Effector CD4-positive, alpha-beta T cell (primary cell): ENCODE measurements around the gene MEX3D.

Source experiments
- DNase-seq: peaks from one replicate; pipeline ENCODE4 v3.0.0-alpha.2; 2020
- total RNA-seq: gene quantifications from one replicate; lab custom pipeline; 2026; lab: John Stamatoyannopoulos, UW

MEX3D gene
- 3.0 reads per million, percentile 10 among the genes with 10 or more reads in this experiment for total RNA-seq

DNA sequence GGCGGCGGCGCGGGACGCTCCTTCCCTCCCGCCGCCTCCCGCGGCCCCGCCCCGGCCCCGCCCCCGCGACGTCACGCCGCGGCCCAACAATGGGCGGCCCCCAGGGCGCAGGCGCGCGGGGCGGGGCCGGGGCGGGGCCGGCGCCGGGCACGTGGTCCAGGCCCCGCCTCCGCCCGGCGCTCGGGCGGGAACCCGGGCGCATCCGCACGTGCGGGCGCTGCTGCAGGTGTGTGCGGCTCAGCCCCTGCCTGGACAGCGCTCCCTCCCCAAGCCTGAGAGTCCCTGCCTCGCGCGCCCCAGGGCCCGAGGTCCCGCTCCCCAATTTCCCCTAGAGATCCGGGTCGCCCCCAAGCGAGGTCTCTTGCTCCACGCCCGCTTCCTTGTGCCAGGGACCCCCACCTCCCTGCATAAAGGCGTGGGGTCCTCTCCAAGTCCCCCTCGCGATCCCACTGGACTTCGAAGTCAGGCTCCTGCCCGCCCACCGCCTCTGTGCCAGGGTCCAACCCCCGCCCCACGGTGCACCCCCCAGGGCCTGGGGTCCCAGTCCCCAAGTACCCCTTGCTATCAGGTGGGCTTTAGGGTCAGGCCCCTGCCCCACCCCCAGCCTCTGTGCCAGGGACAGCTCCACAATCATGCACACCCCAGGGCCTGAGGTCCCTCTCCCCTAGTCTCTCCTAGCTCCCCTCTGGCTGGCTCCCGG is at the start of gene MEX3D:
MEX3D (minus strand) TSS at position 6 of the 700 bp plus-strand sequence. CDS start 267 bp downstream, outside the sequence.
- peak; percentile 74 for DNase-seq

DNA sequence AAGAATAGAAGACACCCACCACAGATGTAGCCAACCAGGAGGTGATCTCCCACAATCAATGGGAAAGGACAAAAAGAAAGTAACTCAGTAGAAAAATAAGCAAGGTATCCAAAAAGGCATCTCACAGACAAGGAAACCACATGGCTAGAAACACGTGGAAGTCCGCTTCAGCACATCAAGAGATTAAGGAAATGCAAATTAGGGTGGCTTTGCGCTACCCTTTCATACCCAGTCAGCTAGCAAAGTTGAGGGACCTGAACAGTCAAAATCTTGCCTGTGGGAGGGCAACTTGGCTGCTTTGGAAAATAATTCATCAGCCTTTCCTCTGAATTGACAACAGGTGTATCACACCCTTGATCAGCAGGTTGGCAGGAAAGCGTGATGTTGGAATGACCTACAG is 48.8 kb upstream of the MEX3D start:
- DNase-seq = no peak

GRCh38 chr19:1616396-1616795 is 48.3 kb upstream of the MEX3D start:
- no peak for DNase-seq

DNA sequence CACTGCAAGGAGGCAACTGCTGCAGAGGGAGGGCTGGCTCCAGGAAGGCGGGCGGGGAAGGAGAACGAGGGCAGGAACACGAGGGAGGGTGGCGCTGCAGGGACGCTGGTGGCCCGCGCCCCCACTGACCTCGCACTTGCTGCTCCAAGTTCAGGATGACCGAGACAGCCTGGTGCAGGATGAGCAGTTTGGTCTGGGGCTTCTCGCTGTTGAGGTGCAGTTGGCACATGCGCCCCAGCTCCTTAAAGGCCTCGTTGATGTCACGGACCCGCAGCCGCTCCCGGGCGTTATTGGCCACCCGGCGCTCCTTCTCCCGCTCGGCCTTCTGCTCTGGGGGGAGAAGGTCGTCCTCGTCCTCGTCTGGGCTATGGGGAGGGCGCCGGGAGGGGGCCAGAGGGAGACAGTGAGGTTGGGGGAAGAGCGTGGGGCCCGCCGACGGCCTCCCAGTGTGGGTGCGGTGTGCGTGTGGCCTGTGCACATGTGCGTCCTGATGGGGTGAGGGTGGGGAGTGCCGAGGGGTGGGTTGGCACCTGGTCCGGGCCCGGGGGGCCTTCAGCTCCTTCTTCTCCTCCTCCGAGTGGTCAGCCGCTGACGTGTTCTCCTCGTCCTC is 47.1 kb upstream of the MEX3D start:
- no peak for DNase-seq

DNA sequence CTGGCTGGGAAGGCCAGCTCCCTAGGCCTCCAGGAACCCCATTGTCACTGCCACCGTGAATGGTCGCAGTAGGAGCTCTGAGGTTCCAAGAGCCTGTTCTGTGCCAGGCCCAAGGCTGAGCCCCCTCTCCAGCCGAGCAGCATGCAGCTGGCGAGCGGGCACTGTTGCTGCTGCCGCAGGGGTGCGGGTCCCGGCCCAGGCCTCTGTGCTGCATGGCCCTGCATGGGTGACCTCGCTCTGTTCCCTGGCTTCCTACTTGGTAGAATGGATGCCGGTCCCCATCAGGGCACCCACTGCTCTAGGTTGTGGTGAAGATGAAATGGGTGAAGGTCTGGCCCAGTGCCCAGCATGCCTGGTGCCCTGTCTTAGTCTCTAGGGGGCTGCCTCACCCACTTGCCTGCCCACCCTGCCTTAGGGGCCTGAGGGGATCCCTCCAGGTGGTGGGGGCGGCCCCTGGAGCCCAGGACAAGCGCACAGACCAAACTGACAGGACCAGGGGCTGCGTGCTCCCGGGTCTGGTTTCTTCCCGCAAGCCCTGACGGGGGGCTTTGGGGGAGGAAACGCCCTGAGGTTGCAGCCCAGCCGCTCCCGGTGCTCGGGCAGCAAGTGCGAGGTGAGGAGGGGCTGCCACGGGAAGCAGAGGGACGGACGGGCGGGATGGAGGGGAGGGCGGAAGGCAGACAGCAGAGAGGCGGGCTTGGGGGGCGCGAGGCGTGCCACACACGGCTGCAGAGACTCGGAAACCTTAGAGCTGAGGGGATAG is 45.9 kb upstream of the MEX3D start:
- no peak for DNase-seq

DNA sequence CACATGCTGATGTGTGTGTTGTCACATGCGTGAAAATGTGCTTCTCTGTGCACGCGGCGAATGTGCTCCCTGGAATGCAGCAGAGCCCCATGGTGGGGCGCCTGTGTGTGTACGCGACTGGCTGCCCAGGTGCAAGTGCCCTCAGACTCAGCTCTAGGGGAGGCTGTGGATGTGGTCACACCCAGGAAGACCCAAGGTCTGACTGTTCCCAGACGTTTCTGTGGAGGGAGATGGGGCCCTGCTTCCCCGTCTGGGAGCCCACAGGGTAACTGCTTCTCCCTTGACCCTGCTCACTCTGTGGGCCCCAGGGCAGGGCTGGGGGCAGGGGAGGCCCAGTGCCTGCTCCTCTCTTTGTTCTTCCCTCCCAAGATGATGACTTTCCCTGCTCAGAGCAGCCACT is 45.0 kb upstream of the MEX3D start:
- DNase-seq = no peak

DNA sequence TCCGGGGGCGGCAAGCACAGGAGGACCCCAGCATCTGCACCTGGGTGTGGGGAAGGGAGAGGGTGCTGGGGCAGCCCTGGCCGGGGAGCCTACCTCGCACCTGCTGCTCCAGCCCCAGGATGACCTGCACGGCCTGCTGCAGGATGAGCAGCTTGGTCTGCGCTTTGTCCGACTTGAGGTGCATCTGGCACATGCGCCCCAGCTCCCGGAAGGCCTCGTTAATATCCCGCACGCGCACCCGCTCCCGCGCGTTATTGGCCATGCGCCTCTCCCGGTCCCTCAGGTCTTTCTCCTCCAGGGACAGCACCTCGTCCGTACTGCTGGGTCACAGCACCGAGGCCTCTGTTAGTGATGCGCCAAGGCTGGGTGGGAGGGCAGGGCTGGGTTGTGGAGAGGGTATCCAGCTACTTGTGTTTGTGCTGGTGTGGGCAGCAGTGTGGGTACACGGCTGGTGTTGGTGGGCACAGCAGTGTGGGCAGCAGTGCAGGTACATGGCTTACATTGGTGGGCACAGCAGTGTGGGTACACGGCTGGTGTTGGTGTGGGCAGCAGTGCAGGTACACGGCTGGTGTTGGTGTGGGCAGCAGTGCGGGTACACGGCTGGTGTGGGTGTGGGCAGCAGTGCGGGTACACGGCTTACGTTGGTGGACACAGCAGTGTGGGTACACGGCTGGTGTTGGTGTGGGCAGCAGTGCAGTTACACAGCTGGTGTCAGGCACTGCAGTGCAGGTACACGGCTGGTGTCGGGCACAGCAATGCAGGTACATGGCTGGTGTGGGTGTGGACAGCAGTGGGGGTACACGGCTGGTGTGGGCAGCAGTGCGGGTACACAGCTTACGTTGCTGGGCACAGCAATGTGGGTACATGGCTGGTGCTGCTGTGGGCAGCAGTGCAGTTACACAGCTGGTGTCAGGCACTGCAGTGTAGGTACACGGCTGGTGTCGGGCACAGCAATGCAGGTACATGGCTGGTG is 44.3 kb upstream of the MEX3D start:
- no peak for DNase-seq

- no peak for DNase-seq
Observed at GRCh38 chr19:1611353-1611752, 43.2 kb upstream of the MEX3D start.

- DNase-seq = no peak
Observed at GRCh38 chr19:1610579-1610978, 42.5 kb upstream of the MEX3D start.

DNA sequence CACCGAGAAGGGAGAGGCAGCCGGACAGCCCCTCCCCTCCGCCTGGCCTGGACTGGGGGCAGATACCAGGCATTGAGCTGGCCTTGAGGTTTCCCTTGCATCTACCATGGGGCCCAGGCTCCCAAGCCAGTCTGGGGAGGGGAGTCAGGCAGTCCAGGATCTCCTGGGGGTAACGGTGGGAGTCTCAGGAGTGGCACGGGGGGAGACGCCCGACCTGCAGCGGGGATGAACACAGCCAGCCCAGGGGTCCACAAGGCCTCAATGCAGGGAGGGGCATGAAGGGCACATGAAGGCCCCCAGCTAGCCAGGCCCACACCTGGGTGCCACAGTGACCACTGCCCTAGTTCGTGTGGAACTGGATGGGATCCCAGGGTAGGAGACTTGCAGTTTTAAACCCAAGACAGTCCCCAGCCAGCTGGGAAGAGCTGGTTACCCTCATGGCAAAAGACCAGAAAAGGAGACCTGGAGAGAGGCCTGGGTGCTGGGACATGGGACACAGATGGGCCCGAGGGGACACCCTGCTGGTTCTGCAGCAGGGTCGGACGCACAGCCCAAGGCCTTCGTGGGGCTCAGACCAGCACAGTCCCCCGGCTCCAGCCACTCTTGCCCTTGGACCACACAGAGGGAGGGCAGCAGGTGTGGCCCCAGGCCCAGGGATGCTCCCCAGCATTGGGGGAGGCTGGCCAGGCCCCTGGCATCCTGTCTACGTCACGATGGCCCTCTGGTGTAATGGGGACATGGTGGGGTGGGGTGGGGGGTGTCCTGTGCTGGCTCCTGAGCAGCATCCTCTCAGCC is 41.8 kb upstream of the MEX3D start:
- DNase-seq = no peak

DNA sequence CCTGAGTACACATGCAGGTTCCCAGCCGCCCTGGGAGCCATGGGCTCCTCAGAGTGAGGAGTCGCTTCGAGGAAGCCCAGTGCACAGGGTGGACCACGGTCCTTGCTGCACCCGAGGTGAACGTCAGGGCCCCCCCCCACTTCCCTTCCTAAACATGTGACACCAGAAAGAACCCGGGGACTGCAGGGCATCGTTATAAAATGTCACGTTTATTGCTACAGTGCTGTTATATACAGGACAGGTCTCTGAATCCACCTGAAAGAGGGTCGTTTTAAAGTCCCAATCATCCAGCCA is 40.9 kb upstream of the MEX3D start:
- DNase-seq = no peak

GRCh38 chr19:1608359-1609102 is 40.4 kb upstream of the MEX3D start:
- DNase-seq = no peak

- no peak for DNase-seq
Observed at GRCh38 chr19:1606138-1606651, 38.1 kb upstream of the MEX3D start.

GRCh38 chr19:1605236-1606137 is 37.4 kb upstream of the MEX3D start, which contains the start of gene UQCR11:
UQCR11 (minus strand) TSS chr19:1605462; CDS start chr19:1605409, 53 bp downstream.
- peak; percentile 90 for DNase-seq

DNA sequence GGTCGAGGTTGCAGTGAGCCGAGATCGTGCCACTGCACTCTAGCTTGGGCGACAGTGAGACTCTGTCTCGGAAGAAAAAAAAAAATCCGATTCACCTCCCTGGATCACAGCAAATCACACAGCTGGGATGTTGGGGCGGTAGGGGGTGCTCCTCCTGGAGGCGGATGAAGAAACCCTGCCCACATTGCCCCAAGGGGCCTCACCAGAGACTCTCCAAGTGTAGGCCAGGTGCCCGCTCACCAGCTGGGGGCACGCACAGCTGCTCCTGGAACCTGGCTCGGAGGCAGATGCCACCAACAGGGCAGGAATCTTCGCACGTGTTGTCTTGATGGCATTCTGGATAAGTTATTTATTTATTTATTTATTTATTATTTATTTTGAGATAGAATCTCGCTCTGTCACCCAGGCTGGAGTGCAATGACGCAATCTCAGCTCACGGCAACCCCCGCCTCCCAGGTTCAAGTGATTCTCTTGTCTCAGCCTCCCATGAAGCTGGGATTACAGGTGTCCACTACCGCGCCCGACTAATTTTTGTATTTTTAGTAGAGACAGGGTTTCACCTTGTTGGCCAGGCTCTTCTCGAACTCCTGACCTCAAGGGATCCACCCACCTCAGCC is 34.1 kb upstream of the MEX3D start:
- DNase-seq = no peak

DNA sequence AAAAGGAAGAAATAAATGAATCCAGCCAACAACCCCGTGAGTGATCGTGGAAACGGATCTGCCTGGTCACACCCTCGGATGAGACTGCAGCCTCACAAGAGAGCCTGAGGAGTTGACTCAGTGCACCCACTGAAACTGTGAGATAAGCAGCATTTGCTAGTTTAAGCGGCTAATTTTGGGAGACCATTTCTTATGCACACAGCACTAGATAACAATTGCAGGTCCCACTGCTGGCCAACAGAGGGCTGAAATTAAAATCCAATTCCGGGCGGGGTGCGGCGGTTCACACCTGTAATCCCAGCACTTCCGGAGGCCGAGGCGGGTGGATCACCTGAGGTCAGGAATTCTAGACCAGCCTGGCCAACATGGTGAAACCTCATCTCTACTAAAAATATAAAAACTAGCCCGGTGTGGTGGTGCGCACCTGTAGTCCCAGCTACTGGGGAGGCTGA is 33.5 kb upstream of the MEX3D start:
- no peak for DNase-seq

GRCh38 chr19:1599460-1599846 is 31.3 kb upstream of the MEX3D start:
- DNase-seq = no peak

GRCh38 chr19:1598777-1599459 is 30.8 kb upstream of the MEX3D start:
- DNase-seq = no peak

GRCh38 chr19:1593501-1593772 is 25.3 kb upstream of the MEX3D start:
- no peak for DNase-seq
